GM13976 (cell line): ENCODE data around the gene ARHGAP15.

ENCODE experiments used
- DNase-seq: peaks from one replicate; pipeline ENCODE4 v3.0.0; 2012; ENCODE audit warnings: low spot score
- in situ Hi-C: fragments of 300-500 bp; cut with MboI; formaldehyde crosslinking; loops from one replicate; pipeline ENCODE4 v1.12.0; 2022; ENCODE audit warnings: low sequenced_read_pairs, mixed read lengths, inconsistent platforms; ENCODE audit not compliant: unreplicated experiment
- TF ChIP-seq, protein P1 (sequence below): IDR thresholded peaks from 2 replicates; pipeline ENCODE4 v1.5.1; 2012; ENCODE audit warnings: borderline replicate concordance, mild to moderate bottlenecking; ENCODE audit not compliant: insufficient read depth; ENCODE audit errors: extremely low read depth, missing control alignments, control extremely low read depth

ARHGAP15 gene

DNA sequence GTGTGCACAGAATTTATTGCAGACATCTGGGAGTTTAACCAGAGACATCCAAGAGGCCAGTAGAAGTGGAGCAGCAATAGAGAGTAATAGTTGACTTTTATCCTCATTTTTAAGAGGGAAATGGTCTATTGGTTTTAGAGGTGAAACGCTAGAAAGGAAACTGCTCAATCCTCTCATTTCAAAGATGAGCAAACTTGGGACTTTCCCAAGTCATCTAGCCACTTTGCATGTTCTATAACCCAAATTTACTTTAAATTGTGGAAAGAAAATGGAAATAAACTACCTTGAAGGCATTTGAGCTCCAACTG is 601.7 kb downstream of the ARHGAP15 start:
- peak; percentile 16 for DNase-seq
- in situ Hi-C loops: no loop called here
- TF ChIP-seq, protein P1, sequence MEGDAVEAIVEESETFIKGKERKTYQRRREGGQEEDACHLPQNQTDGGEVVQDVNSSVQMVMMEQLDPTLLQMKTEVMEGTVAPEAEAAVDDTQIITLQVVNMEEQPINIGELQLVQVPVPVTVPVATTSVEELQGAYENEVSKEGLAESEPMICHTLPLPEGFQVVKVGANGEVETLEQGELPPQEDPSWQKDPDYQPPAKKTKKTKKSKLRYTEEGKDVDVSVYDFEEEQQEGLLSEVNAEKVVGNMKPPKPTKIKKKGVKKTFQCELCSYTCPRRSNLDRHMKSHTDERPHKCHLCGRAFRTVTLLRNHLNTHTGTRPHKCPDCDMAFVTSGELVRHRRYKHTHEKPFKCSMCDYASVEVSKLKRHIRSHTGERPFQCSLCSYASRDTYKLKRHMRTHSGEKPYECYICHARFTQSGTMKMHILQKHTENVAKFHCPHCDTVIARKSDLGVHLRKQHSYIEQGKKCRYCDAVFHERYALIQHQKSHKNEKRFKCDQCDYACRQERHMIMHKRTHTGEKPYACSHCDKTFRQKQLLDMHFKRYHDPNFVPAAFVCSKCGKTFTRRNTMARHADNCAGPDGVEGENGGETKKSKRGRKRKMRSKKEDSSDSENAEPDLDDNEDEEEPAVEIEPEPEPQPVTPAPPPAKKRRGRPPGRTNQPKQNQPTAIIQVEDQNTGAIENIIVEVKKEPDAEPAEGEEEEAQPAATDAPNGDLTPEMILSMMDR: no peak

DNA sequence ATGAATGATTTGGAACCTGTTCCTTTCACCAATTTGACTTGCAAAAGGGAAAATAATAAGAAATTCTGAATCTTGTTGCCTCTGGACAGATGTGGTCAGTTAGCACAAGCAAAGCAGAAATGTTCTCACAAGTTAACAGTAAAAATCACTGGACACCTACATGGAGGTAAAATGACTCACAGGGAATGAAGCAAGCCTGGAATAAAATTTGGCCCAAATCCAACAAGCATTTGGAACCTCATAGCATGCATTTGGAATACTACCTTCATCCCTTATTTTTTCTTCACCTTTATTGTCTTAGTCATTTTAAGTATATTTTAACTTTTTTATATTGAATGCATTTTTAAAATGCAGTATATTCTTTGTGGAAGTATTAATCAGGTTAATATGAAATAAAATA is 602.9 kb downstream of the ARHGAP15 start:
- no peak for DNase-seq
- in situ Hi-C loops: no loop called here

DNA sequence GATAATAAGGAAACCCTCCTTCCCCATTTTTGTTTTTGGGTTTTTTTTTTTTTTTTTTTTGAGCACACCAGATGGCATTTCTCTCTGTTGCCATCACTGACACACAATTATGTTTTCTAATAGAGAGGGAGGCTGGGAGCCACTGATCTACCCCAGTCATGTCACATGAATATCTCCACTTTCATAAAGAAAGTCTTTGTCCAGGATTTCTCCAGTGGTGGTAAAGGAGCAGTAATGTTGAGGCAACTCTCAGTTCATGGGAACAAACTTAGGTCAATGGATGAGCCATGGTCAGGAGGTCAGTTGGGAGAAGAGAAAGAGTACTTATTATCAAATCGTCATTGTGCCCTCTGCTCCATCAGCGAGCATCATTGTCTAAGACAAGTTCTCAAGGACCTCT is 603.7 kb downstream of the ARHGAP15 start:
- no peak for DNase-seq
- in situ Hi-C loops: no loop called here
- TF ChIP-seq, protein P1: no peak

More for the DNA sequence above, 602.9 kb downstream of the ARHGAP15 start:
- TF ChIP-seq, protein P1: no peak

DNA sequence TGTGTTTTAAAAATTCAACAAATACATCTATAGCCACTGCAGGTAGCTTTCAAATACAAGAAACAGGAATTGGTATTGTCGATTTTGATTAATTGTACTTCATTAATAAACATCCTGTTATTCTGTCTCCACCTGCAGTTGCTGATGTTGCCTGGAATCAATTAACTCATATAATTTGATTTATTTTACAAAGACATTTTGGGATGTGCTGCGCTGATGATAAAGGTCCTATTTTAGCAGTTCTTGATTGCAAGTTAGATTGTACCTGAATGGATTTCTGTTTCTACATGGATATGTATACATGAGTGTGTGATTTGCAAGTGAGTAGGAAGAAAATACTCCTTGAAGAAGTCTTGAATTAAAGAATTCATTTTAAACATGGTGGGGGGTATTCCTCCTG is 605.3 kb downstream of the ARHGAP15 start:
- no peak for DNase-seq
- TF ChIP-seq, protein P1: no peak
- in situ Hi-C loops: no loop called here

DNA sequence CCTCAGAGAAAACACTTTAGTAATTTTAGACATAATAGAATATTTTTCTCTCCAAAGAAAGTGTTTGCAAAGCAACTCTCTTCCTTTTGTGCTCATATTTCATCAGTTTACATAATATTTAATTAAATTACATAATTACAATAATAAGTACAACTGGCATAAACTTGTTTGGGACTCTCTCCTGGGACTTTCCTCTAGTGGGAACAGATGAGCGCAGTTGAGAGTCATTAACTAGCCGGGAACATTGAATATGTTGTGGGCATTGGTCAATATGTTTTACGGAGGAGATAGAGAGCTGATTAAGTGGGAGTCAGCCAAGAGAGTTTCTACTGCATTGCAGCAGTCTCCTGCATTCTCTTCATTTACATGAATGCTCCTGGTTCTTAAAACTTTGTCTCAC is 607.7 kb downstream of the ARHGAP15 start:
- in situ Hi-C loops: no loop called here
- TF ChIP-seq, protein P1: no peak
- DNase-seq: no peak

DNA sequence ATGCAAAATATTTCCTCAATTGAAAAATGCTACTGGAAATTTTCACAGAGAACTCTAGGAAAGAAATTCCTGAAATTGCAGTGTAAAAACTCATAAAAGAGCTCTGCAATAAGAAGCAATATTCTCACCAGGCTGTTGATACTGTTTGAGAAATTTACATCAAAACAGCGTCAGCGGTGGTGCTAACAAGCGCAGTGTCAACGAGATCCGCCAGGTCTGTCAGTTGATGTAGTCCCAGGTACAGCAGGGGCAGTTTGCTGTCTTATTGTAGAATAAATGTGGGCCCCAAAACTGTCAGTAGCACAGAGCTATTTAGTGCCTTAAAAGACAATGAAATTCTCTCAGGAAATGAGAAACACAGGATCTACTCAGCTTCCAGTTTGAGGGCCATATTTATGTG is 611.2 kb downstream of the ARHGAP15 start:
- TF ChIP-seq, protein P1: no peak
- DNase-seq: no peak
- in situ Hi-C loops: no loop called here

DNA sequence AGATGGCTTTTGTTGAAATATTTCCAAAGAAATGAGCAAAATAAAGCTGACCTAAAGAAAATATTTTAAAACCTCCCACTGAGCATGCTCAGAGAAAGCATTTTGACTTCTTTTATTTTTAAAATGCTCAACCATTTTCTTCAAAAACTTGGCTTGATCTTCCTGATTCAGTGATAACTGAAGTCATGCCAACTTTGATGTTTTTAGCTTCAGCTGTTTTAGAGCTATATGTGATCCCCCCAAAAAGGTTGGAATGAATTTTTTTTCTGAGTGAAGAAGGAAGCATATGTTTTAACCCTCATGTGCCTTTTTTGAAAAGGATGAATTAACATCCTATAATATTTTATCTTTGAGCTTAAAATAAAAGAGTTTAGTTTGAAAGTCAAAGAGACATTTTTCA is 612.0 kb downstream of the ARHGAP15 start:
- TF ChIP-seq, protein P1: no peak
- in situ Hi-C loops: no loop called here
- DNase-seq: no peak
